AG20443 (cell line): ENCODE measurements around the gene KCNA2.

ENCODE experiments used
- DNase-seq: peaks from one replicate; pipeline ENCODE4 v3.0.0; 2012; ENCODE audit warnings: low spot score, mixed read lengths

The KCNA2 gene

GRCh38 chr1:110602466-110602865 is 3.7 kb downstream of the KCNA2 start:
- DNase-seq: no peak

DNA sequence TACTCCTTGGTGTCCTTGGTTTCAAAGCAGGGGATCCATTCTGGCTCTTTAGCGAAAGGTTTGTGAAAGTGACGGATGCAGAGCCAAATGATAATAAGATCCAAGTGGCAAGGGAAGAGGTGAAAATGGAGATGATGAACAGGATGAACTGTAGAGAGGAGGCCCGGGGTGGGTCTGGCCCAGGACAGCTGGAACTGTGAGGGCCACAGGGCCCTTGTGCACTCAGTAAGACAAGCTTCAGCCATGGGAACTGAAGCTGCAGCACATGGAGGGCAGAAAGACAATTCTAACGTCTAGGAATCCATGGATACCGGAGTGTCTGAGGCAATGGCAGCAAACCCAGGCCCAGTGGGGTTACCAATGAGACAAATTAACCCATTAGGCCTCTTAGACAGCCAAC is 4.8 kb downstream of the KCNA2 start:
- no peak for DNase-seq

GRCh38 chr1:110600716-110601115 is 5.4 kb downstream of the KCNA2 start:
- no peak for DNase-seq

DNA sequence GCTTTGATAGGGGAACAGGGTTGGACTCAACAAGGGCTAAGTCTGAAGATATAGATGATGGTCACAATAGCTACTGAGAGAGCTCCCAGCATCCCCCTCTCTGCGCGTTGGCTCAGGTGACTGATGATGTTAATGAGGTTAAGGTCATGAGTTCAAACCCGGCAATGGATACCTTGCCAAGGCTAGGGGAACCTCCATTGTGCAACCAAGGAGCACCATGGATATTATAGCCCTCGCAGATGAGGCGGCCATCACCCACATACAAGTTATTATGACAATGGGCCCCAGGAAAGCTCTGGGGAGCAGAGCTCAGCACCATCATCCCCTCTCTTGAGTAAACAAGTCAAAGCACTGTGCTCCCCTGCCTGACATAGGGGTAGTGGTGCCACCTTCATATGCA is 8.2 kb downstream of the KCNA2 start:
- DNase-seq: no peak

DNA sequence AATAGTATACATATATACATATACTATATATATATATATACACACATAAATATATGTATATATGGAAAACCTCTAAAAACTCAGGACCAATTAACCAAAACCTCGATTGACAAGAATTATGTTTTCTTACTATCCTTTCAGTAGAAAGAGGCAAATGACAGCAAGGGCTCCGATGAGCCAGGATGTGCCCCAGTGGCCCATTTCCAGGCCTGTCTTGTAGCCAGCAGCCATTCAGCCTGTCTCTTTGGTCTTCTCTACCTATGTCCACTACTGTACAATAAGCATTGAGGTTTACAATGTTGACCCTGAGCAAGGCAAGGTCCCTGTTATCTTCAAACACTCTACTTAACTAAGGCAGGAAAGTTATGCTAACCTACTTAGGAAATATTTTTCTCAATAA is 9.8 kb downstream of the KCNA2 start:
- DNase-seq: no peak

DNA sequence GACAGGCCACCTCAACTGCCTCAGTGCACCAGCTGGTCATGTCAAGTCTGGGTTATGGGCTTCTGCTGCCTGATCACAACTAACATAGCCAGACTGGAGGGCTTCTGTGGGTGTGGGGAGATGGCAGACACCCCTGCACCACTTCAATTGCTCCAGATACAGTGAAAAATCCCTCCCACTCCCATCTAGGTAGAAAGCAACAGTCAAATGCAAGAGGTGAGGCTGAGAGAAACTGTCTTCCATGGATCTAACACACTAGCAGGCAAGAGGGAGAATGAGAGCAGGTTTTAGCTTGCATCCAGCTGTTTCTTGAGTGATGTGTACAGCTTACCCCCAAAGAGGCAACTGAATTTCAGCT is 10.8 kb downstream of the KCNA2 start:
- no peak for DNase-seq

DNA sequence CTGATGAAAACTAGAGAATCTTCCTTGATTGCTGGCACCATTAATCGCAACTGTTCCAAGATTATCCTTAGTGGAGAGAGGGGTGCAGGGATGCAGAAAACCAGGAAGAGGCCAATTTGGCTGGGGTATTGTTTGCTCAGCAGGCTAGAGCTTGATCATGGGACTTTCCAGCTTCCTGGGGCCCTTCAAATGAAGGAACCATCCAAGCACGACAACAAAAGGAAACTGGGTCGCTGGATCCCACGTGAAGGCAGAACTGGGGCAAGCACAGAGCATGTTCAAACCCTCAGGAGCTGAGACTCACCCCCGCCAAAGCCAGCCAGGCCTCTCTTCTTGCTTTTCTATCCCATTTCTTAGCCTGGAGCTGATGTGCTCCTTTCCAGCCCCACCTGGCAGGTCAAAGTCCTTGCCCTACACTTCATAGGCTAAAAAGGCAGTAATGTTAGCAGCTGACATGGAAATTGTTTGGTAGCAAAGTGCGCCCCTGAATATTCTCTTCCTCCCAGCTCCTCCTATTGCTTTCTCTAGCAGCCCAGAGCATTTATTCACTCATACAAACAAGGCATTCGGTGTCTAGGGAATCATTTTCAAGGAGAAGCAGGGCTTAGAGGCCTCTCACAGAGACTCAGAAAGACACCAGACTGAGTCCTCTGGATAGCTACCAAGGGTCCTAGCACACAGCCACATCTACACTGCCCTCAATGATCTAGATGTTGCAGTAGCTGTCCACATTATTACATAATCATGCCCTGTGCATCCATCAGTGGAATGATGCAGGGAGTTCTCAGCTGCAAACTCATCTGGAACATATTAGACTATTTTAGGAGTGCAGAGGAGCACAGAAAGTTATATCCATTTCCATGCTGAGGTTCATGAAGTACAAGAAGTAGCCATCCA is 11.5 kb downstream of the KCNA2 start:
- DNase-seq: no peak

DNA sequence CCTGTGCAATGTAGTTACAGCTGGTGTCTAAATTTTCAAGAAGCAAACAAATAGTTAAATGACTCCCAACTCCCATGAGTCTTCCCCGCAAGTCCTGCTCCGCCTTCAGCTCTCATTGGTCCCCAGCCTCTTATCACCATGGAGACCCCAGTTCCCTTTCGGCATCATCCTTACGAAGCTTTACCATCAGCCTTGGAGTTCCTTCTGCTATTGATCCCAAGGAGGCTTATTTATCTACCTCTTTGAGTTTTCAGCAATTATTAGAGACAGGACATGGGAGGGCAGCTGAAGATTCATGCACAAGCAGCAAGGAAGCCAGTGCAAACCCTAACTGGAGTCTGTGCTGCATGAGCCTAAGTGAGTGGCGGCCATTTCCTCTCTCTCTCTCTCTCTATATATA is 12.3 kb downstream of the KCNA2 start:
- no peak for DNase-seq

GRCh38 chr1:110591956-110592355 is 14.2 kb downstream of the KCNA2 start:
- no peak for DNase-seq

GRCh38 chr1:110588991-110589390 is 17.2 kb downstream of the KCNA2 start:
- no peak for DNase-seq

DNA sequence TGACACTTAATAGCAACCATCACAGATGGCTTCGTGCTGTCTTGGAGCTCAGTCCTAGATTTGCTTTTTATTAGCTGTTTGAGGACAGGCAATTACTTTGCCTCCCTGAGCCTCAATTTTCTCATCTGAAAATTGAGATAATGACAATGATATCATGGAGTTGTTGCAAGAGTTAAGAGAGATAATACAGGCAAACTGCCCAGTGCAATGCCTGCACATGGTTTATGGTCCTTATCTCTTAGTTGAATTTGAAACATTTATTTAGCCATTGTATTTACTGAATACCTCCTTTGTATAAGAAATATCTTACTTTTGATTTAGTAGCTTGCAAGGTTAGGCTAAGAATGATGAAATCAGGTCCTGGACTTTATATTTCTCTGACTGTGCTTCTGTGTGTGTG is 17.7 kb downstream of the KCNA2 start:
- no peak for DNase-seq

GRCh38 chr1:110587906-110588305 is 18.3 kb downstream of the KCNA2 start:
- no peak for DNase-seq

- DNase-seq: no peak
Observed at GRCh38 chr1:110585481-110585880, 20.7 kb downstream of the KCNA2 start.

- DNase-seq: no peak
Observed at GRCh38 chr1:110584045-110584444, 22.1 kb downstream of the KCNA2 start.

- no peak for DNase-seq
Observed at GRCh38 chr1:110583505-110583904, 22.7 kb downstream of the KCNA2 start.

DNA sequence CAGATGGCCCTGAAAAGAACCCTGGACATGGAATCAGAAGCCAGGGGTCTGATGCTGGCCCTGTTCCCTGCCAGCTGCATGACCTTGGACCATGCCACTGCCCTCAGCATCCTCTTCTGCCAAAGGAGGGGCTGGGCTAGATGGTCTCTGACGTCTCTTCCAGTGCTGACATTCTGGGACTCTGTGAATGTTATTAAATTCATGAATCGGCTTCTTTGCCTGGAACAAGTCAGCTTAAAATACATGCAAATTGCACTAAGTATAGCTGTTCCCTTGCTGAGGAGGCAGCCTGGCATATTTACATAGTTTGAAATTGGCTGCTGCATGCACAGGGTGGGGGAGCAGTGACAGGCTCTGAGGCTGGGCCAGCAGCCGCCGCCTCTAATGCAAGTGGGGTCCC is 23.8 kb downstream of the KCNA2 start:
- no peak for DNase-seq

- no peak for DNase-seq
Observed at GRCh38 chr1:110581682-110582145, 24.4 kb downstream of the KCNA2 start.

GRCh38 chr1:110580244-110580643 is 25.9 kb downstream of the KCNA2 start:
- no peak for DNase-seq

DNA sequence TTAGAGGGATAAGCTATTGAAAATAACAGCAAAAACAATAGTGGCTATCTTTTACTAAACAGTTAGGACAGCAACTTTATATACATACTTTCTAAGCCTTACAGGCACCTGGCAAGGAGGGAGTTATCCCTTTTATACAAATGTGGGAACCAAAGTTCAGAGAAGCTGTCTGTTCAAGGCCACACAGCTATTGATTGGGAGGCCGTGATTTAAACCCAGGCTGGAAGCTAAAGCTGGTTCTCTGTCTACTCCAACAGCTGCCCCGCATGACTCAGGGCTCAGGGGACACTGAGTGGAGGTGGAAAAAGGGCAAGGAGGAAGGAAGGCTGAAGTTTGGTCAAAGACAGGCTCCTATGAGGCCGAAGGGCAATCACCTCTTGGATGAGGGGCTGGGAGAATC is 26.7 kb downstream of the KCNA2 start:
- DNase-seq: no peak

- DNase-seq: no peak
Observed at GRCh38 chr1:110576441-110576840, 29.7 kb downstream of the KCNA2 start.

- no peak for DNase-seq
Observed at GRCh38 chr1:110573314-110573713, 32.8 kb downstream of the KCNA2 start.

GRCh38 chr1:110572751-110573150 is 33.4 kb downstream of the KCNA2 start:
- no peak for DNase-seq

DNA sequence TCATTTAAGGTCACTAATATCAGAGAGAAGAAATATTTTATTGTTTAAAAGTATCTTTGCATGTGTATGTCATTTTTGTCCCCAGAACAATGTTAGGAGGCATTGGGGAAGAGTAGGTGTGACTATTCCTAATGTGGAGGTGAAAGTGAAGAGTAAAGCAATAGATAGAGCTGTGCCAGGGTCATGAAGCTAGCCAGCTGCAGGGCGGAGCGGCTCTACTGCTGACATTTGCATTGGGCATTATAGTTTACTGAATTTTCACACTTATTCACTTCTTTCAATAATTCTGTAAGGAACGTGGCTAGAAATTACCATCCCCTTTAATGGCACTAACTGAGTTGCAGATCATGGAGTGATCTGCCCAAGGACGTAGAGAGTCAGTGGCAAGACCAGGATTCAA is 35.3 kb downstream of the KCNA2 start:
- DNase-seq: no peak

- DNase-seq: no peak
Observed at GRCh38 chr1:110570307-110570706, 35.9 kb downstream of the KCNA2 start.
